ENCODE results near the gene ZMYND8.
"Not testable (repeated sequence)": the region's sequence is repeated elsewhere in the genome, so short reads cannot be mapped to it uniquely, and the experiment has no call there.

The ZMYND8 gene

GRCh38 chr20:47264137-47264769, 92.2 kb downstream of the ZMYND8 start:
- DNase-seq (ENCODE audit: low read depth), result peak; percentile 5

GRCh38 chr20:47263465-47264084, 92.9 kb downstream of the ZMYND8 start:
- no peak for DNase-seq (ENCODE audit: low read depth)

- DNase-seq (ENCODE audit: low read depth), result no peak
Measured at GRCh38 chr20:47263080-47263464, 93.4 kb downstream of the ZMYND8 start.

GRCh38 chr20:47262365-47263013, 94.0 kb downstream of the ZMYND8 start:
- no peak for DNase-seq (ENCODE audit: low read depth)

- no peak for DNase-seq (ENCODE audit: low read depth)
Measured at GRCh38 chr20:47262008-47262364, 94.5 kb downstream of the ZMYND8 start.

- not testable (repeated sequence) for DNase-seq (ENCODE audit: low read depth)
Measured at GRCh38 chr20:47261161-47261774, 95.2 kb downstream of the ZMYND8 start.

GRCh38 chr20:47260540-47261126, 95.9 kb downstream of the ZMYND8 start:
- not testable (repeated sequence) for DNase-seq (ENCODE audit: low read depth)

- DNase-seq (ENCODE audit: low read depth), result peak; percentile 60
Measured at GRCh38 chr20:47258745-47259695, 97.5 kb downstream of the ZMYND8 start.

- no peak for DNase-seq (ENCODE audit: low read depth)
Measured at GRCh38 chr20:47257771-47258170, 98.7 kb downstream of the ZMYND8 start.

- no peak for DNase-seq (ENCODE audit: low read depth)
Measured at GRCh38 chr20:47257256-47257655, 99.2 kb downstream of the ZMYND8 start.

GRCh38 chr20:47256668-47257236, 99.7 kb downstream of the ZMYND8 start:
- peak; percentile 60 for DNase-seq (ENCODE audit: low read depth)

- DNase-seq (ENCODE audit: low read depth), result no peak
Measured at GRCh38 chr20:47253872-47254271, 102.6 kb downstream of the ZMYND8 start.

- no peak for DNase-seq (ENCODE audit: low read depth)
Measured at GRCh38 chr20:47252879-47253307, 103.6 kb downstream of the ZMYND8 start.

GRCh38 chr20:47251154-47252020, 105.1 kb downstream of the ZMYND8 start:
- DNase-seq (ENCODE audit: low read depth), result no peak

GRCh38 chr20:47250360-47250759, 106.1 kb downstream of the ZMYND8 start:
- no peak for DNase-seq (ENCODE audit: low read depth)

GRCh38 chr20:47249913-47250312, 106.6 kb downstream of the ZMYND8 start:
- no peak for DNase-seq (ENCODE audit: low read depth)

- DNase-seq (ENCODE audit: low read depth), result no peak
Measured at GRCh38 chr20:47248448-47248966, 108.0 kb downstream of the ZMYND8 start.

GRCh38 chr20:47247972-47248371, 108.5 kb downstream of the ZMYND8 start:
- DNase-seq (ENCODE audit: low read depth), result no peak

- DNase-seq (ENCODE audit: low read depth), result no peak
Measured at GRCh38 chr20:47246061-47246777, 110.3 kb downstream of the ZMYND8 start.

Measured in EH (cell line).